Panc1 (cell line): ENCODE measurements around the gene STAC. TPM values are rescaled to one million over a fixed set of nuclear protein-coding genes. Genes with fewer than 3 reads are reported as not detected.

Source experiments
- ATAC-seq: fragments of 200-7000 bp; cut with Tn5 transposase; 2 replicates; pipeline ENCODE4 v1.9.1; 2020; ENCODE audit warnings: mild to moderate bottlenecking, moderate library complexity
- BruUV-seq: library from RNA; stranded (reverse); fragments of 400-500 nt; replicated peaks from 2 replicates; lab custom pipeline; 2021; lab: Mats Ljungman, UMichigan
- CTCF ChIA-PET: fragments of 300-600 bp; sonication (Branson Sonifier 250); formaldehyde crosslinking; loops from one replicate; lab custom pipeline; 2022; ENCODE audit warnings: antibody characterized with exemption; lab: Charles Lee
- POLR2A ChIA-PET: fragments of 300-600 bp; sonication (Branson Sonifier 250); formaldehyde crosslinking; loops from one replicate; lab custom pipeline; 2022; ENCODE audit warnings: antibody characterized with exemption; lab: Charles Lee
- DNase-seq: peaks from one replicate; pipeline ENCODE4 v3.0.0-alpha.2; 2010; ENCODE audit warnings: low read depth, low spot score
- H3K27ac ChIP-seq: 2 replicates; pipeline ENCODE4 v1.5.1; 2011; ENCODE audit warnings: mild to moderate bottlenecking, low read length, inconsistent platforms
- H3K27me3 ChIP-seq: fragments of 200-500 bp; sonication (Bioruptor generic); 2 replicates; pipeline ENCODE4 v1.6.0; 2014; ENCODE audit warnings: low read length, inconsistent platforms; ENCODE audit not compliant: control insufficient read depth, insufficient read depth
- H3K36me3 ChIP-seq: fragments of 200-500 bp; sonication (Bioruptor generic); 2 replicates; pipeline ENCODE4 v1.5.1; 2014; ENCODE audit warnings: inconsistent platforms, mild to moderate bottlenecking, low read length, moderate library complexity; ENCODE audit not compliant: control insufficient read depth, insufficient read depth
- H3K4me1 ChIP-seq: 2 replicates; pipeline ENCODE4 v1.5.1; 2011; ENCODE audit warnings: inconsistent platforms, mild to moderate bottlenecking, low read length, moderate library complexity; ENCODE audit not compliant: control insufficient read depth, insufficient read depth
- H3K4me3 ChIP-seq, 2 experiments: 2 replicates each; pipeline ENCODE4 v1.5.1; 2011 to 2012; ENCODE audit warnings: low read depth in 2 of 2, low read length in 2 of 2, mild to moderate bottlenecking in 2 of 2, inconsistent platforms in 1 of 2, moderate library complexity in 1 of 2
- H3K9me3 ChIP-seq: fragments of 200-500 bp; sonication (Bioruptor generic); 2 replicates; pipeline ENCODE4 v1.5.1; 2014; ENCODE audit warnings: low read depth, mild to moderate bottlenecking, inconsistent platforms, low read length, moderate library complexity; ENCODE audit not compliant: control insufficient read depth, insufficient read depth
- POLR2AphosphoS5 ChIP-seq: IDR thresholded peaks from 2 replicates; pipeline ENCODE4 v1.6.1; 2012; ENCODE audit warnings: mild to moderate bottlenecking, low read depth, low read length, moderate library complexity
- SIN3A ChIP-seq: IDR thresholded peaks from 2 replicates; pipeline ENCODE4 v1.6.1; 2012; ENCODE audit warnings: low read depth, mild to moderate bottlenecking, low read length, moderate library complexity, borderline replicate concordance; ENCODE audit not compliant: insufficient read depth
- TCF7L2 ChIP-seq: IDR thresholded peaks from 2 replicates; pipeline ENCODE4 v1.6.1; 2011; ENCODE audit warnings: mild to moderate bottlenecking, low read depth, low read length, inconsistent platforms
- in situ Hi-C: cut with HindIII; loops from 2 replicates; pipeline ENCODE4 v1.10.0; 2016; ENCODE audit warnings: low sequenced_read_pairs, low pct_unique_long_range_greater_than_20kb
- intact Hi-C: fragments of 100-400 bp; cut with micrococcal nuclease; formaldehyde crosslinking; loops from one replicate; pipeline ENCODE4 v1.10.0; 2022; ENCODE audit not compliant: unreplicated experiment
- total RNA-seq: library from RNA; stranded (reverse); gene quantifications from one replicate; pipeline ENCODE4 v1.2.1, GENCODE V29; 2021; ENCODE audit not compliant: unreplicated experiment
- TF ChIP-seq, protein P1 (sequence below), 2 experiments: IDR thresholded peaks; 2 replicates each; pipeline ENCODE4 v1.6.1; 2011 to 2012; ENCODE audit warnings: low read depth in 2 of 2, control low read depth in 1 of 2, low read length in 1 of 2, mild to moderate bottlenecking in 1 of 2, moderate library complexity in 1 of 2; ENCODE audit not compliant: insufficient read depth in 1 of 2
- TF ChIP-seq, protein P2 (sequence below): fragments of 450-650 bp; IDR thresholded peaks from 2 replicates; pipeline ENCODE4 v1.5.1; 2017; ENCODE audit warnings: mild to moderate bottlenecking

Gene STAC
- total RNA-seq, 1 experiment from 2014 or later, result 18.8 TPM

DNA sequence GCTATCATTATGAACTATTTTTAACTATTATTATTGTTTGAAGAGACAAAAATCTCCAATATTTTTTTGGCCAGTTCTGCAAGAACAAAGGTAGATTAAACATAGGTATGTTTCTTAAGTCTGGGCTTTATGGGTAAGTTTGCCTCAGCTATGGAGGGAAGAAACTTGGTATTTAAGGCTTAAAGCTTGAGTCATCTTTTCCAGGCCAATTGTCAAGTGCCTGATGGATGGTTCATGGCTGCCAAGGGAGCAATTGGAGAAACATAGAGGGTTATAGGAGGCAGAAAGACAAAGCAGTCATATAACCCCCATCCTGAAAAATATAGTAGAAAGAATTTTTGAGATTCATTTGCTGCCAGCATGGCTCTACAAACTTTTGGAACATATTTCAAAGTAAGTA is 7.2 kb upstream of the STAC start:
- no peak overlapping the region for H3K4me3 ChIP-seq
- H3K36me3 ChIP-seq, result no peaks in the 10 kb centered on the region
- ATAC-seq (no peak), DNase-seq (no peak)
- TF ChIP-seq SIN3A (no peak), TCF7L2 (no peak), POLR2AphosphoS5 (no peak)
- TF ChIP-seq, protein P1, sequence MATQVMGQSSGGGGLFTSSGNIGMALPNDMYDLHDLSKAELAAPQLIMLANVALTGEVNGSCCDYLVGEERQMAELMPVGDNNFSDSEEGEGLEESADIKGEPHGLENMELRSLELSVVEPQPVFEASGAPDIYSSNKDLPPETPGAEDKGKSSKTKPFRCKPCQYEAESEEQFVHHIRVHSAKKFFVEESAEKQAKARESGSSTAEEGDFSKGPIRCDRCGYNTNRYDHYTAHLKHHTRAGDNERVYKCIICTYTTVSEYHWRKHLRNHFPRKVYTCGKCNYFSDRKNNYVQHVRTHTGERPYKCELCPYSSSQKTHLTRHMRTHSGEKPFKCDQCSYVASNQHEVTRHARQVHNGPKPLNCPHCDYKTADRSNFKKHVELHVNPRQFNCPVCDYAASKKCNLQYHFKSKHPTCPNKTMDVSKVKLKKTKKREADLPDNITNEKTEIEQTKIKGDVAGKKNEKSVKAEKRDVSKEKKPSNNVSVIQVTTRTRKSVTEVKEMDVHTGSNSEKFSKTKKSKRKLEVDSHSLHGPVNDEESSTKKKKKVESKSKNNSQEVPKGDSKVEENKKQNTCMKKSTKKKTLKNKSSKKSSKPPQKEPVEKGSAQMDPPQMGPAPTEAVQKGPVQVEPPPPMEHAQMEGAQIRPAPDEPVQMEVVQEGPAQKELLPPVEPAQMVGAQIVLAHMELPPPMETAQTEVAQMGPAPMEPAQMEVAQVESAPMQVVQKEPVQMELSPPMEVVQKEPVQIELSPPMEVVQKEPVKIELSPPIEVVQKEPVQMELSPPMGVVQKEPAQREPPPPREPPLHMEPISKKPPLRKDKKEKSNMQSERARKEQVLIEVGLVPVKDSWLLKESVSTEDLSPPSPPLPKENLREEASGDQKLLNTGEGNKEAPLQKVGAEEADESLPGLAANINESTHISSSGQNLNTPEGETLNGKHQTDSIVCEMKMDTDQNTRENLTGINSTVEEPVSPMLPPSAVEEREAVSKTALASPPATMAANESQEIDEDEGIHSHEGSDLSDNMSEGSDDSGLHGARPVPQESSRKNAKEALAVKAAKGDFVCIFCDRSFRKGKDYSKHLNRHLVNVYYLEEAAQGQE (IDR thresholded peaks at IDR 0.05; ENCODE audit: insufficient read depth in 1 of 2, low read depth in 2 of 2, low read length in 1 of 2), result no peak
- TF ChIP-seq, protein P2, sequence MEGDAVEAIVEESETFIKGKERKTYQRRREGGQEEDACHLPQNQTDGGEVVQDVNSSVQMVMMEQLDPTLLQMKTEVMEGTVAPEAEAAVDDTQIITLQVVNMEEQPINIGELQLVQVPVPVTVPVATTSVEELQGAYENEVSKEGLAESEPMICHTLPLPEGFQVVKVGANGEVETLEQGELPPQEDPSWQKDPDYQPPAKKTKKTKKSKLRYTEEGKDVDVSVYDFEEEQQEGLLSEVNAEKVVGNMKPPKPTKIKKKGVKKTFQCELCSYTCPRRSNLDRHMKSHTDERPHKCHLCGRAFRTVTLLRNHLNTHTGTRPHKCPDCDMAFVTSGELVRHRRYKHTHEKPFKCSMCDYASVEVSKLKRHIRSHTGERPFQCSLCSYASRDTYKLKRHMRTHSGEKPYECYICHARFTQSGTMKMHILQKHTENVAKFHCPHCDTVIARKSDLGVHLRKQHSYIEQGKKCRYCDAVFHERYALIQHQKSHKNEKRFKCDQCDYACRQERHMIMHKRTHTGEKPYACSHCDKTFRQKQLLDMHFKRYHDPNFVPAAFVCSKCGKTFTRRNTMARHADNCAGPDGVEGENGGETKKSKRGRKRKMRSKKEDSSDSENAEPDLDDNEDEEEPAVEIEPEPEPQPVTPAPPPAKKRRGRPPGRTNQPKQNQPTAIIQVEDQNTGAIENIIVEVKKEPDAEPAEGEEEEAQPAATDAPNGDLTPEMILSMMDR, result no peak
- no peaks in the 10 kb centered on the region for H3K27me3 ChIP-seq
- in situ Hi-C loops (no loop called here), intact Hi-C loops (no loop called here)
- no peaks in the 10 kb centered on the region for H3K4me1 ChIP-seq
- BruUV-seq, result no TSS peak
- CTCF ChIA-PET, result interaction anchor here (0.6 kb wide), 1 partner anchor 336 kb away, joined by 3 read pairs; no protein-coding TSS in a partner anchor
- H3K27ac ChIP-seq, result no peak overlapping the region
- POLR2A ChIA-PET, result no interaction called here
- no peaks in the 10 kb centered on the region for H3K9me3 ChIP-seq

DNA sequence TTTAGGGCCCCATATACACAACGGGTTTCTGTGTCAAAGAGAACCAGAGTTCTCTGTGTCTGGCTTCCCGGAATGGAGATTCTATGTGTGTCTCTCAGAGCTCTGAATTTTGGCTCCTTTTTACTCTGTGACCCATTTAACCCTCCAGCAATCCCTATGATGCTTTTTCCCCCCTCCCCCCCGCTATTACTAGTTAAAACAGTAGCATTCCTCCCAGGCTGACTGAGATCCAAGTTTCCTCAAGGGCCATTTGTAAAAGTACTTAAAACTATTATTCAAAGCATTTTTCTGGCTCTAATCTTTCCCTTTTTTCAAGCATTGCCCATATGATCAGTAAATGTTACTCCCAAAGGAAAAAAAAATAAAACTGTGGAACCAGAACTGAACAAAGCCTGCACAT is 6.6 kb upstream of the STAC start:
- TF ChIP-seq SIN3A (no peak), POLR2AphosphoS5 (no peak), TCF7L2 (no peak)
- TF ChIP-seq, protein P1 (IDR thresholded peaks at IDR 0.05; ENCODE audit: insufficient read depth in 1 of 2, low read depth in 2 of 2, low read length in 1 of 2), result no peak
- TF ChIP-seq, protein P2, result no peak
- intact Hi-C loops, result no loop called here

More for the DNA sequence above, 6.6 kb upstream of the STAC start:
- no peak for ATAC-seq
- ChIA-PET CTCF (no interaction called here), POLR2A (no interaction called here)
- Histone ChIP-seq H3K4me1 (no peaks in the 10 kb centered on the region), H3K27me3 (no peaks in the 10 kb centered on the region), H3K36me3 (no peaks in the 10 kb centered on the region), H3K4me3 (no peak overlapping the region), H3K27ac (no peak overlapping the region), H3K9me3 (no peaks in the 10 kb centered on the region)
- in situ Hi-C loops, result no loop called here
- BruUV-seq, result no TSS peak
- DNase-seq, result no peak
